ENCODE results near the gene ETV3L.

The ETV3L gene

GRCh38 chr1:157133426-157133825, 33.8 kb upstream of the ETV3L start:
- H3K4me3 ChIP-seq (ENCODE audit: control insufficient read depth, low read depth, low read length): no peak overlapping the region
- no peak for TF ChIP-seq CTCF (IDR thresholded peaks at IDR 0.05; ENCODE audit: control insufficient read depth, insufficient read depth, low read depth, low read length, missing control alignments)
- no peak for DNase-seq (ENCODE audit: low read depth)

- no peak for DNase-seq (ENCODE audit: low read depth)
- no peak for TF ChIP-seq CTCF (IDR thresholded peaks at IDR 0.05; ENCODE audit: control insufficient read depth, insufficient read depth, low read depth, low read length, missing control alignments)
- no peak overlapping the region for H3K4me3 ChIP-seq (ENCODE audit: control insufficient read depth, low read depth, low read length)
Measured at GRCh38 chr1:157132616-157133167, 33.1 kb upstream of the ETV3L start.

- no peak for DNase-seq (ENCODE audit: low read depth)
- no peak for TF ChIP-seq CTCF (IDR thresholded peaks at IDR 0.05; ENCODE audit: control insufficient read depth, insufficient read depth, low read depth, low read length, missing control alignments)
- no peak overlapping the region for H3K4me3 ChIP-seq (ENCODE audit: control insufficient read depth, low read depth, low read length)
Measured at GRCh38 chr1:157132111-157132510, 32.5 kb upstream of the ETV3L start.

- DNase-seq (ENCODE audit: low read depth): no peak
- no peak overlapping the region for H3K4me3 ChIP-seq (ENCODE audit: control insufficient read depth, low read depth, low read length)
- TF ChIP-seq CTCF (IDR thresholded peaks at IDR 0.05; ENCODE audit: control insufficient read depth, insufficient read depth, low read depth, low read length, missing control alignments): no peak
Measured at GRCh38 chr1:157131281-157131680, 31.7 kb upstream of the ETV3L start.

- no peak overlapping the region for H3K4me3 ChIP-seq (ENCODE audit: control insufficient read depth, low read depth, low read length)
- no peak for TF ChIP-seq CTCF (IDR thresholded peaks at IDR 0.05; ENCODE audit: control insufficient read depth, insufficient read depth, low read depth, low read length, missing control alignments)
- no peak for DNase-seq (ENCODE audit: low read depth)
Measured at GRCh38 chr1:157124855-157125254, 25.2 kb upstream of the ETV3L start.

- DNase-seq (ENCODE audit: low read depth): no peak
- no peak for TF ChIP-seq CTCF (IDR thresholded peaks at IDR 0.05; ENCODE audit: control insufficient read depth, insufficient read depth, low read depth, low read length, missing control alignments)
- no peak overlapping the region for H3K4me3 ChIP-seq (ENCODE audit: control insufficient read depth, low read depth, low read length)
Measured at GRCh38 chr1:157119448-157119847, 19.8 kb upstream of the ETV3L start.

GRCh38 chr1:157119008-157119407, 19.4 kb upstream of the ETV3L start:
- no peak for DNase-seq (ENCODE audit: low read depth)
- H3K4me3 ChIP-seq (ENCODE audit: control insufficient read depth, low read depth, low read length): no peak overlapping the region
- TF ChIP-seq CTCF (IDR thresholded peaks at IDR 0.05; ENCODE audit: control insufficient read depth, insufficient read depth, low read depth, low read length, missing control alignments): no peak
